OCI-LY1 (cell line): ENCODE data around the gene DRD4.

Source experiments
- CTCF ChIP-seq: fragments of 200-600 bp; sonication (generic), shearing (Covaris generic); IDR thresholded peaks from 2 replicates; pipeline ENCODE4 v1.5.1; 2017; ENCODE audit warnings: mild to moderate bottlenecking, antibody characterized with exemption, low read length, moderate library complexity, mixed read lengths
- EZH2 ChIP-seq: fragments of 200-600 bp; sonication (generic), shearing (Covaris generic); IDR thresholded peaks from 2 replicates; pipeline ENCODE4 v1.8.0; 2017; ENCODE audit warnings: borderline replicate concordance, mixed run types, mild to moderate bottlenecking, antibody characterized with exemption, low read length, moderate library complexity, mixed read lengths

- TF ChIP-seq CTCF (no peak), EZH2 (no peak)
Measured at GRCh38 chr11:624705-625635, 12.1 kb upstream of the DRD4 start, which contains the start of gene CDHR5.
